AG04450 (cell line): Measurements from ENCODE around the gene FAM228A. TPM values are rescaled to one million over a fixed set of nuclear protein-coding genes. Genes with fewer than 3 reads are reported as not detected.

Source experiments
- CTCF ChIA-PET: fragments of 300-600, 350-600 bp; formaldehyde crosslinking; extraction: SDS; loops from one replicate; lab custom pipeline; 2022; ENCODE audit warnings: antibody characterized with exemption, inconsistent platforms; lab: Charles Lee
- POLR2A ChIA-PET: fragments of 350-600 bp; formaldehyde crosslinking; extraction: SDS; loops from one replicate; lab custom pipeline; 2021; ENCODE audit warnings: antibody characterized with exemption, inconsistent platforms; lab: Yijun Ruan, JAX
- DNase-seq: peaks from one replicate; pipeline ENCODE4 v3.0.0-alpha.2; 2011; ENCODE audit warnings: low read depth, low spot score
- H3K27ac ChIP-seq: one replicate; pipeline ENCODE4 v1.5.1; 2012; ENCODE audit warnings: low read depth, low read length, control low read depth
- H3K27me3 ChIP-seq: one replicate; pipeline ENCODE4 v1.6.0; 2012; ENCODE audit warnings: low read length; ENCODE audit not compliant: control insufficient read depth, insufficient read depth
- H3K4me3 ChIP-seq: 2 replicates; pipeline ENCODE4 v1.5.1; 2011; ENCODE audit warnings: mild to moderate bottlenecking, low read depth, low read length, control low read depth
- H3K9me3 ChIP-seq: 2 replicates; pipeline ENCODE4 v1.5.1; 2012; ENCODE audit warnings: low read length; ENCODE audit not compliant: control insufficient read depth, insufficient read depth
- polyA plus RNA-seq: library from polyadenylated mRNA; depleted of rRNA; stranded (reverse); fragments of >200 nt; gene quantifications from 2 replicates; pipeline ENCODE4 v1.2.3, GENCODE V29; 2011
- TF ChIP-seq, protein P1 (sequence below): IDR thresholded peaks from 2 replicates; pipeline ENCODE4 v1.5.1; 2011; ENCODE audit warnings: low read depth, low read length, control low read depth, inconsistent platforms

Gene FAM228A
- polyA plus RNA-seq, 1 experiment, result 0.07 TPM

- DNase-seq, result no peak
- no peak overlapping the region for H3K27ac ChIP-seq
- TF ChIP-seq, protein P1, sequence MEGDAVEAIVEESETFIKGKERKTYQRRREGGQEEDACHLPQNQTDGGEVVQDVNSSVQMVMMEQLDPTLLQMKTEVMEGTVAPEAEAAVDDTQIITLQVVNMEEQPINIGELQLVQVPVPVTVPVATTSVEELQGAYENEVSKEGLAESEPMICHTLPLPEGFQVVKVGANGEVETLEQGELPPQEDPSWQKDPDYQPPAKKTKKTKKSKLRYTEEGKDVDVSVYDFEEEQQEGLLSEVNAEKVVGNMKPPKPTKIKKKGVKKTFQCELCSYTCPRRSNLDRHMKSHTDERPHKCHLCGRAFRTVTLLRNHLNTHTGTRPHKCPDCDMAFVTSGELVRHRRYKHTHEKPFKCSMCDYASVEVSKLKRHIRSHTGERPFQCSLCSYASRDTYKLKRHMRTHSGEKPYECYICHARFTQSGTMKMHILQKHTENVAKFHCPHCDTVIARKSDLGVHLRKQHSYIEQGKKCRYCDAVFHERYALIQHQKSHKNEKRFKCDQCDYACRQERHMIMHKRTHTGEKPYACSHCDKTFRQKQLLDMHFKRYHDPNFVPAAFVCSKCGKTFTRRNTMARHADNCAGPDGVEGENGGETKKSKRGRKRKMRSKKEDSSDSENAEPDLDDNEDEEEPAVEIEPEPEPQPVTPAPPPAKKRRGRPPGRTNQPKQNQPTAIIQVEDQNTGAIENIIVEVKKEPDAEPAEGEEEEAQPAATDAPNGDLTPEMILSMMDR, result no peak
- H3K4me3 ChIP-seq, result no peak overlapping the region
- ChIA-PET CTCF (no interaction called here), POLR2A (interaction anchor here (0.6 kb wide), 1 partner anchor 1039 kb away, joined by 3 read pairs; no protein-coding TSS in a partner anchor)
- H3K27me3 ChIP-seq, result no peaks in the 10 kb centered on the region
- H3K9me3 ChIP-seq, result no peaks in the 10 kb centered on the region
Measured at GRCh38 chr2:24182507-24182906, 7.7 kb downstream of the FAM228A start.

DNA sequence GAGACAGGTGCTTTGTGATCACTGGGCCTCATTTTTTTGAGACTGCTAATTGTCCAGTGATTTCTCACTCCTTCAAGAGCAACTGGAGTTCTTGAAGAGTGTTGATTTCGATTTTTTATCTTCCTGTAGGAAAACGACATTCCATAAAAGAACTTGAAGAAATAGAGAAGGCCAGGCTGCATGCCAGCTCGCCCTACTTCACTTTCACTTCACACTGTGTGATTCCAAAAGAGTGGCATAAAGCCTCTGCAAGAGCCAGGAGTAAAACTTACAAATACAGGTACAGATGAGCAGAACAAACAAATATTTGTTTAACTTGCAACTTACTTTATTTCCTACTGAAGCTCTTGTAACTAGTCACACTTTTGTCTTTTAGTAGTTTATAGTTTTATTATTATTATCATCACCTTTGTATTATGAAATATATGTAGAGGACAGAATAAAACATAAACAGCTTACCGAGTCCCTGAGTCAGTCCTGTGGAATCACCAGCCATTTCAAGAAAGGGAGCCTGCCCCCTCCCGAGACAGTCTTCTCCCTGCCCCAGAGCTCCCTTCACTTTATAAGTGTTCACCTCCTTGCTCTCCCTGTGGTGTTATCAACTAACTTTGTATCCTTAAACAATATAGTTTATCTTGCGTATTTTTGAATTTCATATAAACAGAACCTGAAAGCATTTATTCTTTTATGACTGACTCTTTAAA, 8.7 kb downstream of the FAM228A start:
- Histone ChIP-seq H3K4me3 (no peak overlapping the region), H3K27ac (no peak overlapping the region), H3K27me3 (no peaks in the 10 kb centered on the region), H3K9me3 (no peaks in the 10 kb centered on the region)
- TF ChIP-seq, protein P1, result no peak
- POLR2A ChIA-PET, result no interaction called here
- DNase-seq, result no peak
- CTCF ChIA-PET, result interaction anchor here (0.8 kb wide), 1 partner anchor 99 kb away, joined by 3 read pairs; the partner anchor contains the start of gene TP53I3

- DNase-seq, result no peak
- no peak overlapping the region for H3K27ac ChIP-seq
- peaks cover 4% of the 10 kb centered on the region for H3K27me3 ChIP-seq
- POLR2A ChIA-PET, result no interaction called here
- H3K4me3 ChIP-seq, result no peak overlapping the region
- TF ChIP-seq, protein P1, result no peak
- CTCF ChIA-PET, result no interaction called here
- no peaks in the 10 kb centered on the region; the same call in 1 of the 2 replicates for H3K9me3 ChIP-seq
Measured at GRCh38 chr2:24189551-24189950, 14.7 kb downstream of the FAM228A start.

- ChIA-PET CTCF (no interaction called here), POLR2A (no interaction called here)
- no peaks in the 10 kb centered on the region; the same call in 1 of the 2 replicates for H3K9me3 ChIP-seq
- H3K27me3 ChIP-seq, result peaks cover 4% of the 10 kb centered on the region
- no peak for DNase-seq
- TF ChIP-seq, protein P1, result no peak
- no peak overlapping the region for H3K4me3 ChIP-seq
- H3K27ac ChIP-seq, result no peak overlapping the region
Measured at GRCh38 chr2:24190503-24190902, 15.7 kb downstream of the FAM228A start.

- ChIA-PET POLR2A (no interaction called here), CTCF (no interaction called here)
- Histone ChIP-seq H3K27ac (no peak overlapping the region), H3K27me3 (peaks cover 4% of the 10 kb centered on the region), H3K9me3 (no peaks in the 10 kb centered on the region; the same call in 1 of the 2 replicates), H3K4me3 (no peak overlapping the region)
- DNase-seq, result no peak
- TF ChIP-seq, protein P1, result no peak
Measured at GRCh38 chr2:24191156-24191555, 16.3 kb downstream of the FAM228A start.
